ENCODE data around the gene ITGB1BP1. TPM values are rescaled to one million over a fixed set of nuclear protein-coding genes. Genes with fewer than 3 reads are reported as not detected.

The ITGB1BP1 gene
- total and polyA plus RNA-seq, 8 donors: 10.8 to 55.4 (median 22.7) TPM

GRCh38 chr2:9370746-9371145, 52.6 kb downstream of the ITGB1BP1 start:
- WGBS, 2 donors: 91 to 93% methylated on average over 11 of the region's 11 CpGs
- Histone ChIP-seq H3K36me3 (peaks cover 0 to 11% (median 8%) of the 10 kb centered on the region in 3 donors), H3K27me3 (no peaks in the 10 kb centered on the region), H3K4me1 (no peaks in the 10 kb centered on the region), H3K27ac (no peak overlapping the region), H3K9me3 (no peaks in the 10 kb centered on the region), H3K4me3 (no peak overlapping the region)
- ATAC-seq: no peak
- FAIRE-seq: no peak
- intact Hi-C loops (cut with DNase I): no loop called here
- no peak for DNase-seq
- TF ChIP-seq, protein P1, sequence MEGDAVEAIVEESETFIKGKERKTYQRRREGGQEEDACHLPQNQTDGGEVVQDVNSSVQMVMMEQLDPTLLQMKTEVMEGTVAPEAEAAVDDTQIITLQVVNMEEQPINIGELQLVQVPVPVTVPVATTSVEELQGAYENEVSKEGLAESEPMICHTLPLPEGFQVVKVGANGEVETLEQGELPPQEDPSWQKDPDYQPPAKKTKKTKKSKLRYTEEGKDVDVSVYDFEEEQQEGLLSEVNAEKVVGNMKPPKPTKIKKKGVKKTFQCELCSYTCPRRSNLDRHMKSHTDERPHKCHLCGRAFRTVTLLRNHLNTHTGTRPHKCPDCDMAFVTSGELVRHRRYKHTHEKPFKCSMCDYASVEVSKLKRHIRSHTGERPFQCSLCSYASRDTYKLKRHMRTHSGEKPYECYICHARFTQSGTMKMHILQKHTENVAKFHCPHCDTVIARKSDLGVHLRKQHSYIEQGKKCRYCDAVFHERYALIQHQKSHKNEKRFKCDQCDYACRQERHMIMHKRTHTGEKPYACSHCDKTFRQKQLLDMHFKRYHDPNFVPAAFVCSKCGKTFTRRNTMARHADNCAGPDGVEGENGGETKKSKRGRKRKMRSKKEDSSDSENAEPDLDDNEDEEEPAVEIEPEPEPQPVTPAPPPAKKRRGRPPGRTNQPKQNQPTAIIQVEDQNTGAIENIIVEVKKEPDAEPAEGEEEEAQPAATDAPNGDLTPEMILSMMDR (IDR thresholded peaks at IDR 0.05): no peak

DNA sequence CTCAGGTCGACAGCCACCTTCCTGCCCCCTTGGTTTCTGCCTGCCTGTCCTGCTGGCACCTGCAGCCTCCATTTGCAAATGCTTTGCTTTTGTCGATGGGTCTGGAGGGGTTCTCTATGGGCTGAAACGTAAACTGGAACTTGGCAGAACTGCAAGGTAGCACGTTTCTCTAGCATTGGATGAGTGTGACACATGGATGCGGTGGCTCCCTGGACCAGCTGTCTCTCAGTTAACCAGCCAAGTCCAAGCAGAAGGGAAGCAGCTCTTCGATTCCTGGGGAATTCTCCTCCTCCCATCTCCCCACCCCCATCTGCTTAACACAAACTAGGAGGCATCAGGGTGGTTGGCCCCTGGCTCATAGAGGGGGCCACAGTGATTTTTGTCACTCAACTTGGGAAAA, 57.3 kb downstream of the ITGB1BP1 start:
- Histone ChIP-seq H3K9me3 (no peaks in the 10 kb centered on the region), H3K4me1 (no peaks in the 10 kb centered on the region), H3K36me3 (peaks cover 0 to 15% (median 8%) of the 10 kb centered on the region in 3 donors), H3K27me3 (no peaks in the 10 kb centered on the region), H3K4me3 (no peak overlapping the region), H3K27ac (no peak overlapping the region)
- FAIRE-seq: no peak
- TF ChIP-seq, protein P1 (IDR thresholded peaks at IDR 0.05): no peak
- intact Hi-C loops (cut with DNase I): no loop called here
- no peak for ATAC-seq
- DNase-seq: no peak
- 84 to 87% methylated on average over 6 of the region's 6 CpGs for WGBS, 2 donors

DNA sequence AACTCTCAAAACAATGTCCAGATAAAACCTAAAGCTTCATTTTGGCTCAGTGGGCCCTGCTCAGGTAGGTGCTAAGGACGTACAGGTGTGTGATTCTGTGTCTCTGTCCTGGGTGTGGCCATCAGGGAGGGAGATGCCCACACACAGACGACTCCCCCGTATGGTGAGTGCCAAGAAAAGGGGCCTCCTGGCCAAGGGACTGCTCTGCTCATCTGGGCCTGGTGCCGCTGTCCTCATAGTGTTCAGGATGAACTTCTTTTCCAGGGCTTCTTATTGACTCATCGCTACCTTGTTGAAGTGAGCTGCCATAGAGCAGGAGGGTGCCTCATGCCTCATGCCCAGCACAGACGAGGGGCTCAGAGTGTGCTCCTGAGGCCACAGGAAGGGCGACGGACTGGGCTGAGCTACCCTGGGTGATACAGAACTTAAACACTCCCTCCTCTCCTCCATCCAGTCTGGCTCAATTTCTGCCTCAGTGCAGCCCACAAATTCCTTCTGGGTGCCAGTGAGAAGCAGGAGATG, 57.8 kb downstream of the ITGB1BP1 start:
- no peak for DNase-seq
- Histone ChIP-seq H3K4me3 (no peak overlapping the region), H3K27ac (no peak overlapping the region), H3K4me1 (no peaks in the 10 kb centered on the region), H3K9me3 (no peaks in the 10 kb centered on the region), H3K27me3 (no peaks in the 10 kb centered on the region), H3K36me3 (peaks cover 0 to 15% (median 8%) of the 10 kb centered on the region in 3 donors)
- intact Hi-C loops (cut with DNase I): no loop called here
- TF ChIP-seq, protein P1 (IDR thresholded peaks at IDR 0.05): no peak
- no peak for ATAC-seq
- no peak for FAIRE-seq
- WGBS, 2 donors: 87 to 91% methylated on average over 8 of the region's 8 CpGs

DNA sequence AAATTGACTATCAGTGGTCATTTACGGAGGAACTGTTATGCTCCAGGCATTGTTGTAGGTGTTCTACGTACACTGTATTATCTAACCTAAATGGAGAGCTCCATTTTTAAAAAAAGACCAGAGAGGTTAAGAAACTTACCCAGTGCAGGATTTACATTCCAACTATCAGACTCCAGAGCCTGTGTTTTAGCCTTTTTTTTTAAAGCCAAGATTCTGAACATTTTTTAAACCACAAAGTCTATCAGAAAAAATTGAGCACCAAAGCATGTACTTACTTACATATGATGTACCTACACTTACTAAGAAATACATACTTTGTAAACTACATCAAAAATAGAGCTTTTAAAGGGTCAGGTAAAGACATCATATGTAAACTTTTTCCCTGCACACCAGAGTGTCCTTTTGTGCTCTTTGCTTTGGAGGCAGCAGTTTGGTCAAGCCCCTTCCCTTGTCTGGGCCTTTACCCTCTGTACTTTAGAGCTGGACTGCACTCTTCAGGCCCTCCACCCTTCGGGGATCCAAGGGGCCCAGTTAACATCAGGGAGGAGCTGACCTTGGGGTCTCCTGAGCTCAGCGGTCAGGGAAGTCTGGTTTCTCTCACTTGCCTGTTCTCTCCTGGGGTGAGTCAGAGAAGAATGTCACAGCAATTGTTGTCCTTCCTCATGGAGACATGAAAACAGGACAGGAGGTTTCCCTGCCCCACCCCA, 58.4 kb downstream of the ITGB1BP1 start:
- Histone ChIP-seq H3K36me3 (peaks cover 0 to 15% (median 8%) of the 10 kb centered on the region in 3 donors), H3K27me3 (no peaks in the 10 kb centered on the region), H3K27ac (no peak overlapping the region), H3K4me3 (no peak overlapping the region), H3K4me1 (no peaks in the 10 kb centered on the region), H3K9me3 (no peaks in the 10 kb centered on the region)
- TF ChIP-seq, protein P1 (IDR thresholded peaks at IDR 0.05): no peak
- 64 to 67% methylated on average over 4 of the region's 4 CpGs for WGBS, 2 donors
- ATAC-seq (no peak), FAIRE-seq (no peak), DNase-seq (no peak)
- intact Hi-C loops (cut with DNase I): no loop called here

DNA sequence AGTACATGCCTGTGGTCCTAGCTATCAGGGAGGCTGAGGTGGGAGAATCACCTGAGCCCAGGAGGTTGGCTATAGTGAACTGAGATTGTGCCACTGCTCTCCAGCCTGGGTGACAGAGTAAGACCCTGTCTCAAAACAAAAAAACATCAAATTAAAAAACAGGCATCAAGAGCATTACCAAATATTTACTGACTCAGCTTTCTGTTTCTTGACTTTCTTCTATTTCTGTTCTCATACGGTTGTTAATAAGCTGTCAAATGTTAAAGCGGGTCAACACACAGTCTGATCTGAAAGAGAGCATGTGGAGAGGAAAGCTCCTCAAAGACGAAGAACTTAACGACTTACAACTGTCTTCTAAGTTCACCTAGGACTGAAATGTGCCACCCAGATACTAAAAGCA, 59.0 kb downstream of the ITGB1BP1 start:
- Histone ChIP-seq H3K9me3 (no peaks in the 10 kb centered on the region), H3K36me3 (peaks cover 0 to 15% (median 8%) of the 10 kb centered on the region in 3 donors), H3K27ac (no peak overlapping the region), H3K4me1 (no peaks in the 10 kb centered on the region), H3K27me3 (no peaks in the 10 kb centered on the region), H3K4me3 (no peak overlapping the region)
- 85 to 86% methylated on average over 4 of the region's 4 CpGs for WGBS, 2 donors
- ATAC-seq: no peak
- TF ChIP-seq, protein P1 (IDR thresholded peaks at IDR 0.05): no peak
- DNase-seq: no peak
- intact Hi-C loops (cut with DNase I): no loop called here
- FAIRE-seq: no peak

Measured in pancreas (tissue), 10 donors.